CMK (cell line): ENCODE data around the gene NRXN3.

Experiments
- DNase-seq: peaks from one replicate; pipeline ENCODE4 v3.0.0-alpha.2; 2010; ENCODE audit warnings: low read depth

The NRXN3 gene

GRCh38 chr14:78170203-78170602, at the start of gene NRXN3:
Gene NRXN3, plus strand, starts transcription at chr14:78170373. Its CDS starts 72,721 bp downstream, at chr14:78243094.
- no peak for DNase-seq

GRCh38 chr14:78122436-78122835, 47.7 kb upstream of the NRXN3 start:
- DNase-seq, result no peak

GRCh38 chr14:78123650-78124253, 46.4 kb upstream of the NRXN3 start:
- no peak for DNase-seq

DNA sequence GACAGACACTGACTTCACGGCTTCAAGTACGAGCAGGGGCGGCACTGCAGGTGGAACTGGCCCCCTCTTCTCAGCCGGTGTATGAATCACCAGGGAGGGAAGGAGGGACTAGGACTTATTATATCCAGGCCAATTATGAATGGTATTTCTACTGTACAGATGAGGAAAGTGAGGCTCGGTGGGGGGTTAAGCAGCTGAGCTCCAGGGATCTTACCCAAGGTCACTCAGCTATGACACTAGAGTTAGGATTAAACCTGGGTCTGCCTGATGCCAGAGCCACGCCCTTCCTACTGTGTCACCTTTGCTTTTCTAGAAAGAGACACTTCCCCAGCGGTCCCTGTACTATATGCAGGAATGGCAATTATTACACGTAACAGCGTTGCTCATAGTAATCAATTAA, 42.2 kb upstream of the NRXN3 start:
- no peak for DNase-seq

GRCh38 chr14:78129375-78129774, 40.8 kb upstream of the NRXN3 start:
- DNase-seq, result no peak

DNA sequence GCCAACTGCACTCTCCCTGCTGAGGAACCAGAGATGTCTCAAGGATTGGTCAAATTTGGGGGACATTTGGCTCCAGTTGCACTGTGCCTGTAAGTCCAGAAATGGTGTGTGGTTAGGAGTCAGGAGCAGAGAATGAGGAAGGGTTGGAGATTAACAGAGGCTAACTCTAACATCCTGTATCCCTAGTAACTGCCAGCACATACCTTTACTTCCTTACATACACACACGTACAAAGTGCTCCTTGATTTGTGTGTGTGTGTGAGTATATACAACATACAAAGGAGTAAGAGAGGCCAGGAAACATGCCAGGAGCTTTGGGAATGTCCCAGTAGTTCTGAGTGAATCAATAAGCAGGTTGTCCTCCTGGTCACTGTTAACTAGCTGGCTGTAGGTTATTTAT, 39.8 kb upstream of the NRXN3 start:
- DNase-seq, result no peak

DNA sequence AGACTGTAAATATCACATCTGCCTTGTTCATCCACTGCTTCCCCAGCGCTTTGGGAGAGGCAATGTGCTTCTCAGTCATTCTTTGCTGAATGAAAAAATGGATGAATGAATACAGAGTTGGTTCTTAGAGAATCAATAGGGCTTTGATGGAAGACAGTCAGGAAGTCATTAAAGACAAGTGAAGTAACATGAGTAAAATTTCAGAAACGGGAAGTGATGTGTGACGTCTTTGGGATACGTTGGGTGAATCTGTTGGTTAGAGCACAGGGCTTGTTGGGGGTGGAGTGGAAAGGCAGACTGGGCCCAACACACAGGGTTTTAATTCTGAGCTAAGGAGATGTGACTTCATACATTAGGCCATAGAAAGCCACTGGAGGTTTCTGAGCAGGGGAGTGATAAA, 39.0 kb upstream of the NRXN3 start:
- DNase-seq, result no peak

DNA sequence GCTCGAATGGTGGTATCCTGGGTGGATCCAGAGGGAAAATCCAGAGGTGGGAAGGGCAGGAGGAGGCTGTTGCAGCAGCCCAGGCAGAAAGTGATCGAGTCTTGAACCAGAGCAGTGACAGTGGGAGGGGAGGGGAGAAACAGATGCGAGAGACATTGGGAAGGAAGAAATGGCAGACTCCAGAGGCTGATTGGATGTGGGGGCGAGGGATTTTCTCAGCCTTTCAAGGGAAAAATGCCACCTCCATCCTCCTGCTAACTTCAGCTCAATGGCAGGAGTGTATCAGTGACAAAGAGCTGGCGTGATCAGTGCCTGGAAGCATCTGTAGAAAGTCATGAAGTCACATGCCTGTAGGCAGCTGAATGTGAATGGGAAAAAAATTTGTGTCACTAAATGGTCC, 38.6 kb upstream of the NRXN3 start:
- DNase-seq, result no peak

DNA sequence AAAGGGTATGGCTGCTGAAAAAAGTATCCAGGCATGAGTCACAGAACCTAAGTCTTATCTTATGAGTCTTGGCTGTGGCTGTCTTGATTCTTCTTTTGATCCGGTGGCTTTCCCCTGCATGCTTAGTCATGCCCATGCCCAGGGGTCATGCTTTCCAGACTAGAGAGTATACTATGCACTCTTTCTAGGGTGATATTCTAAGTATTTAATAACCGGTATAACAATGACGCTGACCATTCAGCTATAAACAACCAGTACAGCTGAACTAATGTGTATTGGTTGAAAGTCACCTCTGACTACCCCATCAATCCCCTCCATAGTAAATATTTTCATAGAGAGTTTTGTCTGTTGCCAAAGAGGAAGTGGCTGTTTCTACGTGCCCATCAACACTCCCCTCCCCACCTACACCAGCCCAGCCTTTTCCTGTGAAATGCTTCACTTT, 34.7 kb upstream of the NRXN3 start:
- no peak for DNase-seq

- DNase-seq, result no peak
These were observed 33.5 kb upstream of the NRXN3 start for GRCh38 chr14:78136695-78137094.

GRCh38 chr14:78141590-78141989, 28.6 kb upstream of the NRXN3 start:
- no peak for DNase-seq

DNA sequence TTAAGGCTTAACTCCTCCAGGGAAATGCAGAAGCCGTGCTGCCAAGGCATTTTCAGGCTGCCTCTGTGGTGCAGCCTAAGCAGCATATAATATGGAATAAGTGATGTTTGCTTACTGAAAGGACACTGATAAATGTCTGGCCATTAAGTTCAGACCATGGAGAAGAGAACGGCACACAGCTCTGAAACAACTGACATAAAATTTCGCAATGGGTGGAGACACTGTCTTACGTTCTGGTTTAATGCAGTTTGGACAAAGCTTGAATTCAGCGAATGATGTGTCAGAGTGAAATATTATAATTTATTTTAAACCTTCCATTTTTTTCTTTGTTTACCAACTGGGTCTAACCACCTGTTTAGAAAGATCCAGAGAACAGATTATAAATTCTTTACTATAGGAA, 27.2 kb upstream of the NRXN3 start:
- DNase-seq, result no peak

DNA sequence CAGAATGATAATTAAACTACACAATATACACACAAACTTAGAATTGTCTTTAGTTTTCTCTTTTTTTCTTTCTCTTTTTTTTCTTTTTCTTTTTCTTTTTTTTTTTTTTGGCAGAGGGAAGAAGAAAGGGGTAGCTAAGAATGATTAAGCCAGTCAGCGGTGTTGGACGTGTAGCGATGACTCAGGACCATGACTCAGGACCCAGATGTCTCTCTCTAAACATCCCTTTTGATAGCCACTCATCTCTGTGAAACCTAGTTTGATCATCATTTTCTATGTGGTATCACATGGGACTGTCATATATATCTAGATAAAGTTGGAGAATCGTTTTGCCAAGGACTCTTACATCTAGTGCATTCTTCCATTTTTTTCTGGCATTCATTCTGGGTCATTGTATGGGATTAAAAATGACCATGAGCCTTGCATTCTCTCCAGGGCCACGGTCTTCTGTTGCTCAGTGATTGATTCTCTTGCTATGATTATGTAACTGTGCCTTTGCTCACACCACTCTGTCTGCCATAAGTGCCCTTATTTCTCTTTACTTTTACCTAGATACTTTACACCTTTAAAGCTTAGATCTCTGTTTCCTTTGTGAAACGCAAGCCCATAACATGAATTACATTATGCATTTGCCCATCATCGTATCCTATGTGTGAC, 26.6 kb upstream of the NRXN3 start:
- DNase-seq, result no peak

- DNase-seq, result peak; percentile 39
These were observed 17.7 kb upstream of the NRXN3 start for GRCh38 chr14:78152201-78153063.

DNA sequence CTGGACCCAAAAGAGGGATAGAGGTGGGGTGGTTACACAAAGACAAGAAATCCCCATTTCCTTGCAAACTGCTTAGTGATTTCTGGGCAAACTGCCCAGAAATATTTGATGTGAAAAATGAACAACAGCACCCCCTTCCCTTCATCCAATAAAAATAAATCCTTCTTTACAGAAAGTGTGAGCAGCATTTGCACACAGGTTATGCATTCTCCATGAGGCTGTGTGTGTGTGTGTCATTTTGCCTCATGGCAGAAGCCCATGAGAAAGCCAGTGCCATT, 17.2 kb upstream of the NRXN3 start:
- DNase-seq, result no peak

DNA sequence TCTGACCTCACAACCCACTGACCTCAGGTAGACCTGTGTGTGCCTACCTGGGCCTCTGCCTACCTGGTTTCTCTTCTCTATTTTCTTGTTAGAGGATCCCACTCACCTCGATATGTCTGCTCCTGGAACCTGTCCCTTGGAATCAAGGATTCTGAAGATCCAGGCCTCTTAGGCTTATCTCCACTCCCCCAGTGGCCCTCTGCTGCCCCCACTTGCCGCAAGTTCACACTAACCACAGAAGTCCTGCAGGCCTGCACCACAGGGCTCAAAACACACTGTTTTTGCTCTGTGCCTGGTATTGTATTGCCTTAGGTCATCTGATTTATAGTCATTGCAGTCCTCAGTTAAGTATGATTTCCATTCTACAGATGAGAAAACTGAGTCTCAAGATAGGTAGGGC, 15.3 kb upstream of the NRXN3 start:
- no peak for DNase-seq

GRCh38 chr14:78156196-78156595, 14.0 kb upstream of the NRXN3 start:
- no peak for DNase-seq

GRCh38 chr14:78157494-78158437, 12.4 kb upstream of the NRXN3 start:
- no peak for DNase-seq

- DNase-seq, result no peak
These were observed 8.0 kb upstream of the NRXN3 start for GRCh38 chr14:78162202-78162601.

GRCh38 chr14:78164226-78164853, 5.8 kb upstream of the NRXN3 start:
- no peak for DNase-seq

DNA sequence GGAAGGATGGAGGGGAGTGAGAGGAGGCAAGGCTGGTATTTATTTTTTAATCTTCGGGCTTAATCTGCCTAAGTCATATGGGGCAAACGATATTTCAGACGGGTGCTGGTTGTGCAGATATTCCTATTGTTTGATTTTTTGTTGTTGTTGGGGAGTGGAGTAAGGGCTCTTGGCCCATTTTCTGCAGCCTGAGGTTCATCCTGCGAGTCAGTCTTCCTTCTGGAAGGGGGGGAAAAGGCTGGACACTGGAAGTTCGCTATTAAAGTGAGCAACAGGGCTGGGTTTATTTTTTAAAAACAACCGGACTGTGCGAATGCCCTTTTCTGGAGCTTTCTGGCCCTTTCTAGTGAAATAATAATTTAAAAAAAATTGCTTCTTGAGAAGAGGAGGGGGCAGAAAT, 2.3 kb downstream of the NRXN3 start:
- DNase-seq, result no peak
